OCI-LY7 (cell line): ENCODE measurements around the gene PRR5L.

Experiments
- EZH2phosphoT487 ChIP-seq: fragments of 200-600 bp; sonication (generic); IDR thresholded peaks from 2 replicates; pipeline ENCODE4 v1.6.1; 2018; ENCODE audit warnings: low read depth, borderline replicate concordance, mild to moderate bottlenecking, mixed run types, antibody characterized with exemption, low read length, moderate library complexity, mixed read lengths
- TF ChIP-seq, protein P1 (sequence below): fragments of 200-600 bp; sonication (generic); conservative IDR thresholded peaks from 2 replicates; pipeline ENCODE4 v1.5.1; 2014; ENCODE audit warnings: mild to moderate bottlenecking, antibody characterized with exemption, low read length, moderate library complexity, mixed read lengths

DNA sequence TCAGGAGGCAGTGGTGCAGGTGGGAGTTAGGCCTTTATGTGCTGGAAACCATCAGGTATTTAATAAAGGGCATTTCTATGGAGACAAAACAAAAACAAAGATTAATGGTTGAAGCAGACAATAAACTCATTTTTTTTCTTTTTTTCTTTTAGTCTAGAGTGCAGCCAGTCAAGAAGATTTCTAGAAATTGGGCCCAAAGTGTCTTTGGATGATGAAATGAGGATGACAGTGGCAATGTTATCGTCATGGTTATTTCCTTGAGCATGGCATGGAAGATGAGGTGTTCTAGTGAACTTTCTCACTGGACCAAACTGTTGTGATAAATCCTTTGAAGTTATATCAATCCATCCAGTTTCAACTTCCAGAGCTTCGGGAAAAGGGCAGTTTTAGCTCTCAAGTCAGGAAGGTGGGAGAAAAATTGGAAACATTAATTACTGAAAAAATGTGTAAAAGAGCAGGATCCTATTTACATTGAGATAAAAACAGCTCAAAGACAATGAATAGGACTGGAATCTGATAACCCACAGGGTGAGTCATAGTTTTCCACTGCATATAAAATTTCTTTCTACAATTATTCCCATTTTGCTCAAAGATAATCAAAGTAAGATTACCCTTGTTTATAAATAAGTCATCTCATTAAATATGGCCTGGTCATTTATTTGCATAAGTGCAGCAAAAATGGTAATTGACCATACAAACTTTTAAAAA is 33.0 kb downstream of the PRR5L start:
- TF ChIP-seq, protein P1, sequence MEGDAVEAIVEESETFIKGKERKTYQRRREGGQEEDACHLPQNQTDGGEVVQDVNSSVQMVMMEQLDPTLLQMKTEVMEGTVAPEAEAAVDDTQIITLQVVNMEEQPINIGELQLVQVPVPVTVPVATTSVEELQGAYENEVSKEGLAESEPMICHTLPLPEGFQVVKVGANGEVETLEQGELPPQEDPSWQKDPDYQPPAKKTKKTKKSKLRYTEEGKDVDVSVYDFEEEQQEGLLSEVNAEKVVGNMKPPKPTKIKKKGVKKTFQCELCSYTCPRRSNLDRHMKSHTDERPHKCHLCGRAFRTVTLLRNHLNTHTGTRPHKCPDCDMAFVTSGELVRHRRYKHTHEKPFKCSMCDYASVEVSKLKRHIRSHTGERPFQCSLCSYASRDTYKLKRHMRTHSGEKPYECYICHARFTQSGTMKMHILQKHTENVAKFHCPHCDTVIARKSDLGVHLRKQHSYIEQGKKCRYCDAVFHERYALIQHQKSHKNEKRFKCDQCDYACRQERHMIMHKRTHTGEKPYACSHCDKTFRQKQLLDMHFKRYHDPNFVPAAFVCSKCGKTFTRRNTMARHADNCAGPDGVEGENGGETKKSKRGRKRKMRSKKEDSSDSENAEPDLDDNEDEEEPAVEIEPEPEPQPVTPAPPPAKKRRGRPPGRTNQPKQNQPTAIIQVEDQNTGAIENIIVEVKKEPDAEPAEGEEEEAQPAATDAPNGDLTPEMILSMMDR: no peak
- no peak for TF ChIP-seq EZH2phosphoT487
